ENCODE data around the gene ZNF318. TPM values are rescaled to one million over a fixed set of nuclear protein-coding genes. Genes with fewer than 3 reads are reported as not detected.
"Not testable (repeated sequence)": the region's sequence is repeated elsewhere in the genome, so short reads cannot be mapped to it uniquely, and the experiment has no call there.

ZNF318 gene
- total and polyA plus RNA-seq, 11 donors = 7.3 to 15.7 (median 13.9) TPM

DNA sequence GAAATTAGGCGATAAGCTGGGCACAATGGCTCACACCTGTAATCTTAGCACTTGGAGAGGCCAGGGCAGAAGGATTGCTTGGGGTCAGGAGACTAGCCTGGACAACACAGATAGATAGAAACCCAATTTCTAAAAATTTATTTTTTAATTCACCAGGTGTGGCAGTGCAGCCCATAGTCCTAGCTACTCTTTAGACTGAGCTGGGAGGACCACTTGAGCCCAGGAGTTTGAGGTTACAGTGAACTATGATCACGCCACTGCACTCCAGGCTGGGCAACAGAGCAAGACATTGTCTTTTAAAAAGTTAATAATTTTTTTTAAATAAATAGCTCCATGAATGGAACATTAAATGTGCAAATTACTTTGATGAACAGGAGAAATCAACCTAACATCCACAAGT lies 8.2 kb downstream of the ZNF318 start:
- intact Hi-C loops (cut with DNase I) = loop anchor here in 1 of 10 donors (10.0 kb wide), 1 partner anchor 144 kb away; no protein-coding TSS in a partner anchor
- no peak for DNase-seq
- Histone ChIP-seq H3K9me3 (no peaks in the 10 kb centered on the region), H3K27me3 (no peaks in the 10 kb centered on the region), H3K36me3 (peaks cover 0 to 96% (median 90%) of the 10 kb centered on the region in 9 donors), H3K27ac (no peak overlapping the region), H3K4me3 (no peak overlapping the region), H3K4me1 (peaks cover 0 to 4% (median 0%) of the 10 kb centered on the region in 12 donors)
- ATAC-seq = no peak
- WGBS, 4 donors = 93 to 99% (median 96%) methylated on average over 2 of the region's 2 CpGs
- TF ChIP-seq, protein P1, sequence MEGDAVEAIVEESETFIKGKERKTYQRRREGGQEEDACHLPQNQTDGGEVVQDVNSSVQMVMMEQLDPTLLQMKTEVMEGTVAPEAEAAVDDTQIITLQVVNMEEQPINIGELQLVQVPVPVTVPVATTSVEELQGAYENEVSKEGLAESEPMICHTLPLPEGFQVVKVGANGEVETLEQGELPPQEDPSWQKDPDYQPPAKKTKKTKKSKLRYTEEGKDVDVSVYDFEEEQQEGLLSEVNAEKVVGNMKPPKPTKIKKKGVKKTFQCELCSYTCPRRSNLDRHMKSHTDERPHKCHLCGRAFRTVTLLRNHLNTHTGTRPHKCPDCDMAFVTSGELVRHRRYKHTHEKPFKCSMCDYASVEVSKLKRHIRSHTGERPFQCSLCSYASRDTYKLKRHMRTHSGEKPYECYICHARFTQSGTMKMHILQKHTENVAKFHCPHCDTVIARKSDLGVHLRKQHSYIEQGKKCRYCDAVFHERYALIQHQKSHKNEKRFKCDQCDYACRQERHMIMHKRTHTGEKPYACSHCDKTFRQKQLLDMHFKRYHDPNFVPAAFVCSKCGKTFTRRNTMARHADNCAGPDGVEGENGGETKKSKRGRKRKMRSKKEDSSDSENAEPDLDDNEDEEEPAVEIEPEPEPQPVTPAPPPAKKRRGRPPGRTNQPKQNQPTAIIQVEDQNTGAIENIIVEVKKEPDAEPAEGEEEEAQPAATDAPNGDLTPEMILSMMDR (IDR thresholded peaks at IDR 0.05) = no peak

DNA sequence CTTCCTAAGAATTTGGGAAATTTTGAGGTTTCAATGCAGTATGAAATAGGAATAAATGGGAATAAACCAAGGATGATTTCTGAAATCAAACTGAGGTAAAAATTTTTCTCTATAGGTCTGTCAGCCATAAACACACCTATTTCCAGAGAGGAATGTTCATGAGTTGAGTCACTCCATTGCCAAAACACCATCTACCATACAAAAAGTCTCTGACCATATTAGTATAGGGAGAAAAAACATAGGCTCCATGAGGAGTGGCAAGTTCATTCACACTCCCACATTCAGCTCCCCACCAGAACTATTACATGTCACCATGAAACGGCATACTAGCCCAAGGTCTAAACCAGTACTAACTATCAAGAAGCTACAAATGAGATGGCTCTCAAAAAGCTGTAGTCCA lies 9.6 kb downstream of the ZNF318 start:
- intact Hi-C loops (cut with DNase I) = loop anchor here in 7 of 10 donors (5.0 to 10.0 kb wide), 4 partner anchors 93 to 175 kb away; partner anchors contain the start of gene CUL9 (in 1 of the 7)
- 83 to 97% (median 88%) methylated on average over 1 of the region's 1 CpG for WGBS, 4 donors
- H3K36me3 ChIP-seq = peaks cover 0 to 100% (median 95%) of the 10 kb centered on the region in 9 donors

DNA sequence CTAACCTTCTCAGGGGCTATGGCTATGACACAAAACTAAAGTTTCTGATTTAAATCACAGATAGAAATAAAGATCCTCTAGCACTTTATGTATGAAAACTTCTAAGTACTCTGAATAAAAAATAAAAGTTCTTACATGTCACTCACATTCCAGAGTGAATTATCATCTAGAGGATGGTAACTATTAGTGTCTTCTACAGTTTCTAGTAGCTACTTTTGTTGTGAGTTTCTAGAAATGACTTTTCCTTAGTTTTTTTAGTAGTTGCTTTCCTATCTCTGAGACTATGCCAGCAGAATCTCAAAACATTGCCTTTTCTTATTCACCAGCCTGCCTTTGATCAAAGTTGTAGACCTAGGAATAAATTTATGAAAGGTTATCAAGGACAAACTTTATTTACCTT lies 10.1 kb downstream of the ZNF318 start:
- TF ChIP-seq, protein P1 (IDR thresholded peaks at IDR 0.05) = no peak
- no peak for TF ChIP-seq POLR2A (IDR thresholded peaks at IDR 0.05)
- ATAC-seq (no peak), DNase-seq (no peak)
- H3K27ac ChIP-seq = no peak overlapping the region
- no peaks in the 10 kb centered on the region for H3K9me3 ChIP-seq
- no peaks in the 10 kb centered on the region for H3K27me3 ChIP-seq
- intact Hi-C loops (cut with DNase I) = loop anchor here in 6 of 10 donors (5.0 to 10.0 kb wide), 3 partner anchors 92 to 175 kb away; partner anchors contain the start of gene CUL9 (in 1 of the 6)
- H3K4me3 ChIP-seq = no peak overlapping the region
- H3K4me1 ChIP-seq = no peaks in the 10 kb centered on the region
- peaks cover 0 to 100% (median 95%) of the 10 kb centered on the region in 9 donors for H3K36me3 ChIP-seq

More for the DNA sequence above, 9.6 kb downstream of the ZNF318 start:
- no peaks in the 10 kb centered on the region for H3K9me3 ChIP-seq
- no peak overlapping the region for H3K4me3 ChIP-seq
- H3K27me3 ChIP-seq = no peaks in the 10 kb centered on the region
- H3K27ac ChIP-seq = no peak overlapping the region
- no peak for ATAC-seq
- TF ChIP-seq, protein P1 (IDR thresholded peaks at IDR 0.05) = no peak
- no peak for TF ChIP-seq POLR2A (IDR thresholded peaks at IDR 0.05)
- no peaks in the 10 kb centered on the region for H3K4me1 ChIP-seq
- no peak for DNase-seq

DNA sequence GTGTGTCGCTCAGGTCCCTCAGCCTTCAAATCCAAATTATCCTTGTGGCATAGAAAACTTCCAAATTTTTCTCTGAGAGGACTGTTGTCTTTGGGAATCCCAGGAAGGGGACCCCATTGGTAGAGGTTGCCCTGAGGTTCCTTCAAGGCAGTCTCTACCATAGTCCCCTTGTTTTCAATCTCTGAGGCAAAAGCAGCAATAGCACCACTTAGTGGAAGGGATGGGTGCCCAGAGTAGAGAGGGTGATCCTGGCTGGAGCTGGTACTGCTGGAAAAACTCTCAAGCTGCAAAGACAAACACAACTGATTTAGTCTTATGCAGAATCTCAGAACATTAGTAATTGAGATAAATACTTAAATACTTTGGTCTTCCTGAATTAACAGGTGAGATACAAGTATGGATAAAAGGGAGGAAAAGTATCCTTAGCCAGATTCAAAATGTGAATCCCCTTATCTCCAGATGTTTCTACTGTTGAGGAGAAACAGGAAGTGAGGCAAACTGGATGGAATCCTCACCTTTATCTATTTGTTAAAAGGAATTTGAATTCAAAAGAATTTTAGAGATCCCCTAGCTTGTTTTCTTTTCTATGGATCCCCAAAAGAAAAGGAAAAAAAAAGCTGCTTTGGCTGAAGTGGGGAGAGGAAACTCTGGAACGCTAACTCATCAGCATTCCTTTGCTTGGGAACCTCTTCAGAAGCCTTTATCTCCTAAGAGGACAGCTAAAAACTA lies 13.4 kb downstream of the ZNF318 start:
- Histone ChIP-seq H3K27me3 (no peaks in the 10 kb centered on the region), H3K4me1 (no peaks in the 10 kb centered on the region), H3K4me3 (no peak overlapping the region), H3K27ac (no peak overlapping the region), H3K9me3 (no peaks in the 10 kb centered on the region), H3K36me3 (peaks cover 0 to 100% (median 88%) of the 10 kb centered on the region in 9 donors)
- intact Hi-C loops (cut with DNase I) = loop anchor here (1.0 to 10.0 kb wide), 6 partner anchors 89 to 171 kb away; partner anchors contain the start of gene CUL9 (in 1 of the 10)
- TF ChIP-seq, protein P1 (IDR thresholded peaks at IDR 0.05) = peak in 11 of 12 donors; percentile 9 to 61 (median 44)
- no peak for TF ChIP-seq POLR2A (IDR thresholded peaks at IDR 0.05)
- 62 to 78% (median 74%) methylated on average over 2 of the region's 2 CpGs for WGBS, 4 donors
- DNase-seq (no peak), ATAC-seq (peak; percentile 71 to 91 (median 90))

DNA sequence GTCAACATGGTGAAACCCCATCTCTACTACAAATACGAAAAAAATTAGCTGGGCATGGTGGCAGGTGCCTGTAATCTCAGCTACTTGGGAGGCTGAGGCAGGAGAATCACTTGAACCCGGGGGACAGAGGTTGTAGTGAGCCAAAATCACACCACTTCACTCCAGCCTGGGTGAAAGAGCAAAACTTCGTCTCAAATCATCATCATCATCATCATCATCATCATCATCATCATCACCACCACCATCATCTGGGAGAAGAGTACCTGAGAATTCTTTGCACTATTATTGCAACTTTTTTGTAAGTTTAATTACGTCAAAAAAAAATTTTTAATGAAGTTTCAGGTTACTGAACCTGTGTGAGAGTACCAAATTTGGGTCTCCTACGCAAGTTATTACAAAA lies 17.5 kb downstream of the ZNF318 start:
- not testable (repeated sequence) for H3K4me3 ChIP-seq, H3K27ac ChIP-seq, ATAC-seq, DNase-seq, H3K27me3 ChIP-seq, H3K9me3 ChIP-seq
- H3K4me1 ChIP-seq = peaks cover 0 to 10% (median 0%) of the 10 kb centered on the region in 12 donors
- peaks cover 0 to 96% (median 88%) of the 10 kb centered on the region in 9 donors for H3K36me3 ChIP-seq
- WGBS, 4 donors = 93 to 99% (median 97%) methylated on average over 5 of the region's 5 CpGs
- intact Hi-C loops (cut with DNase I) = loop anchor here in 1 of 10 donors (10.0 kb wide), 1 partner anchor 167 kb away; the partner anchor contains the start of gene CUL9

All from heart left ventricle (tissue), 16 donors.